HG02943 (cell line): ENCODE data around the gene CLEC4M.
"Not testable (repeated sequence)": the region's sequence is repeated elsewhere in the genome, so short reads cannot be mapped to it uniquely, and the experiment has no call there.

Experiments
- ATAC-seq: cut with Tn5 transposase; IDR thresholded peaks from one replicate; pipeline ENCODE4 v1.9.1; 2021; ENCODE audit warnings: mild to moderate bottlenecking, low read depth, moderate library complexity; ENCODE audit not compliant: unreplicated experiment

Gene CLEC4M

GRCh38 chr19:7739801-7740681 is 23.0 kb upstream of the CLEC4M start:
- ATAC-seq, result no peak

GRCh38 chr19:7740682-7741054 is 22.4 kb upstream of the CLEC4M start:
- no peak for ATAC-seq

GRCh38 chr19:7742575-7742974 is 20.5 kb upstream of the CLEC4M start:
- ATAC-seq, result no peak

- ATAC-seq, result no peak
These were observed 20.1 kb upstream of the CLEC4M start for GRCh38 chr19:7742991-7743390.

GRCh38 chr19:7743425-7743841 is 19.6 kb upstream of the CLEC4M start:
- peak; percentile 63 for ATAC-seq

- ATAC-seq, result no peak
These were observed 18.8 kb upstream of the CLEC4M start for GRCh38 chr19:7744199-7744786.

GRCh38 chr19:7744871-7745650 is 18.0 kb upstream of the CLEC4M start:
- ATAC-seq, result no peak

GRCh38 chr19:7746306-7746705 is 16.7 kb upstream of the CLEC4M start:
- ATAC-seq, result not testable (repeated sequence)

- ATAC-seq, result no peak
These were observed 15.8 kb upstream of the CLEC4M start, which contains the start of gene CD209 for GRCh38 chr19:7746903-7747884. Gene CD209, minus strand, starts transcription at chr19:7747534. Its CDS starts 23 bp downstream, at chr19:7747511.

- no peak for ATAC-seq
These were observed 14.9 kb upstream of the CLEC4M start for GRCh38 chr19:7748171-7748570.

GRCh38 chr19:7748756-7749155 is 14.3 kb upstream of the CLEC4M start:
- no peak for ATAC-seq

GRCh38 chr19:7751157-7751783 is 11.8 kb upstream of the CLEC4M start:
- ATAC-seq, result no peak

GRCh38 chr19:7756258-7756657 is 6.8 kb upstream of the CLEC4M start:
- ATAC-seq, result no peak

- no peak for ATAC-seq
These were observed 5.7 kb upstream of the CLEC4M start for GRCh38 chr19:7757358-7757757.

GRCh38 chr19:7759156-7759555 is 3.9 kb upstream of the CLEC4M start:
- ATAC-seq, result no peak

- ATAC-seq, result no peak
These were observed 653 bp downstream of the CLEC4M start for GRCh38 chr19:7763696-7764095.

GRCh38 chr19:7764157-7764556 is 1.1 kb downstream of the CLEC4M start:
- ATAC-seq, result not testable (repeated sequence)

GRCh38 chr19:7765043-7765442 is 2.0 kb downstream of the CLEC4M start:
- ATAC-seq, result not testable (repeated sequence)

GRCh38 chr19:7766535-7766934 is 3.5 kb downstream of the CLEC4M start:
- no peak for ATAC-seq
